Measurements from ENCODE around the gene L3MBTL1.

Gene L3MBTL1

GRCh38 chr20:43590036-43590391 lies 82.5 kb downstream of the L3MBTL1 start:
- DNase-seq (ENCODE audit: low read depth in 2 of 2): no peak

GRCh38 chr20:43590392-43591303 lies 83.2 kb downstream of the L3MBTL1 start, which contains the start of gene IFT52:
IFT52 (plus strand) TSS chr20:43590937; CDS start chr20:43594699, 3,762 bp downstream.
- peak; percentile 73 to 79 for DNase-seq (ENCODE audit: low read depth in 2 of 2)

All from stimulated activated CD4-positive, alpha-beta T cell treated with anti-CD3 and anti-CD28 coated beads, Interleukin-1b, Interleukin-23, amount 100 ng/mL, for 4 hours (primary cell).